B cell (primary cell): Measurements from ENCODE around the gene TAX1BP3.

Experiments
- EZH2 ChIP-seq: IDR thresholded peaks from 2 replicates; pipeline ENCODE4 v1.6.1; 2012; ENCODE audit warnings: borderline replicate concordance, low read depth, mild to moderate bottlenecking, moderate library complexity, low read length; ENCODE audit not compliant: insufficient read depth, poor library complexity, severe bottlenecking
- TF ChIP-seq, protein P1 (sequence below): fragments of 200-600 bp; IDR thresholded peaks from one replicate; pipeline ENCODE4 v1.8.0; 2022; ENCODE audit warnings: antibody characterized with exemption, mild to moderate bottlenecking

DNA sequence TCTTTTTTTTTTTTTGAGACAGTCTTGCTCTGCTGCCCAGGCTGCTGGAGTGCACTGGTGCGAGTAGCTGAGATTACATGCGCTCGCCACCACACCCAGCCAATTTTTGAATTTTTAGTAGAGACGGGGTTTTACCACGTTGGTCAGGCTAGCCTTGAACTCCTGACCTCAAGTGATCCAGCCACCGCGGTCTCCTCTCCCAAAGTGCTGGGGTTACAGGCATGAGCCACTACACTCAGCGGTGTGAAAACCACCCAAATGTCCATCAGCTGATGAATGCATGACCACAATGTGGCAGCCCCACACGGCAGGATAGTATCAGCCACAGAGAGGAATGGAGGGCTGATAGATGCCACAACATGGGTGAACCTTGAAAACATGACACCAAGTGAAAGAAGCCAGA is 25.5 kb upstream of the TAX1BP3 start:
- TF ChIP-seq, protein P1, sequence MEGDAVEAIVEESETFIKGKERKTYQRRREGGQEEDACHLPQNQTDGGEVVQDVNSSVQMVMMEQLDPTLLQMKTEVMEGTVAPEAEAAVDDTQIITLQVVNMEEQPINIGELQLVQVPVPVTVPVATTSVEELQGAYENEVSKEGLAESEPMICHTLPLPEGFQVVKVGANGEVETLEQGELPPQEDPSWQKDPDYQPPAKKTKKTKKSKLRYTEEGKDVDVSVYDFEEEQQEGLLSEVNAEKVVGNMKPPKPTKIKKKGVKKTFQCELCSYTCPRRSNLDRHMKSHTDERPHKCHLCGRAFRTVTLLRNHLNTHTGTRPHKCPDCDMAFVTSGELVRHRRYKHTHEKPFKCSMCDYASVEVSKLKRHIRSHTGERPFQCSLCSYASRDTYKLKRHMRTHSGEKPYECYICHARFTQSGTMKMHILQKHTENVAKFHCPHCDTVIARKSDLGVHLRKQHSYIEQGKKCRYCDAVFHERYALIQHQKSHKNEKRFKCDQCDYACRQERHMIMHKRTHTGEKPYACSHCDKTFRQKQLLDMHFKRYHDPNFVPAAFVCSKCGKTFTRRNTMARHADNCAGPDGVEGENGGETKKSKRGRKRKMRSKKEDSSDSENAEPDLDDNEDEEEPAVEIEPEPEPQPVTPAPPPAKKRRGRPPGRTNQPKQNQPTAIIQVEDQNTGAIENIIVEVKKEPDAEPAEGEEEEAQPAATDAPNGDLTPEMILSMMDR: no peak
- TF ChIP-seq EZH2: no peak
